ENCODE measurements around the gene ENKD1. TPM values are rescaled to one million over a fixed set of nuclear protein-coding genes. Genes with fewer than 3 reads are reported as not detected.

The ENKD1 gene
- total and polyA plus RNA-seq, 2 of the 13 experiments (the other 11 are each of a cell fraction or from before 2014, with no cell fraction given): 10.8 to 20.8 TPM

- no TSS peak for BruUV-seq (replicated peaks)
- Histone ChIP-seq H3K27me3 (ENCODE audit: control insufficient read depth in 1 of 2, insufficient read depth in 2 of 2, low read length in 2 of 2) (no peaks in the 10 kb centered on the region), H3K79me2 (ENCODE audit: insufficient read depth, low read length) (no peaks in the 10 kb centered on the region), H3K9me3 (ENCODE audit: low read length) (no peaks in the 10 kb centered on the region), H3K36me3 (replicated peaks in 1 of 2; ENCODE audit: control insufficient read depth in 1 of 2, insufficient read depth in 2 of 2, low read length in 2 of 2) (peaks cover 2 to 8% of the 10 kb centered on the region in 2 experiments; a peak in 4 of 5 replicates), H3K9ac (ENCODE audit: insufficient read depth, low read depth, low read length) (no peak overlapping the region), H3K4me1 (ENCODE audit: insufficient read depth, low read length) (0 out of 2 replicates have a peak, but pooled peaks cover 5% of the 10 kb centered on the region), H2AFZ (ENCODE audit: low read length) (no peak overlapping the region), H3K27ac (ENCODE audit: extremely low read length, insufficient read depth, low read length) (no peak overlapping the region), H4K20me1 (ENCODE audit: insufficient read depth, low read length) (no peaks in the 10 kb centered on the region), H3K4me3 (replicated peaks in 1 of 3; ENCODE audit: insufficient read depth in 1 of 3, low read depth in 2 of 3, low read length in 3 of 3) (no peak overlapping the region), H3K4me2 (ENCODE audit: low read depth, low read length) (no peak overlapping the region)
- DNase-seq (ENCODE audit: low spot score) (no peak), FAIRE-seq (no peak), ATAC-seq (no peak)
- in situ Hi-C loops (cut with HindIII; ENCODE audit: extremely low pct_ligation_motif_present, low pct_unique_long_range_greater_than_20kb): no loop called here
- ChIA-PET CTCF (ENCODE audit: low intra/inter-chr PET ratio, low total read pairs) (no interaction called here), POLR2A (no interaction called here)
- intact Hi-C loops (cut with micrococcal nuclease; ENCODE audit: unreplicated experiment): no loop called here
- no peak for TF ChIP-seq BCL6 (CRISPR knock-in tag; IDR thresholded peaks at IDR 0.05)
- no peak for TF ChIP-seq MAFK (conservative IDR thresholded peaks at IDR 0.05 in 1 of 2, IDR thresholded peaks at IDR 0.05 in 1 of 2; ENCODE audit: low read length in 2 of 2)
- TF ChIP-seq ZNF121 (CRISPR knock-in tag; IDR thresholded peaks at IDR 0.05): peak; percentile 70; the same call in 1 of the 2 replicates
- TF ChIP-seq ZBTB39 (CRISPR knock-in tag; IDR thresholded peaks at IDR 0.05): no peak
- no peak for TF ChIP-seq RARG (CRISPR knock-in tag; IDR thresholded peaks at IDR 0.05; ENCODE audit: low read depth)
- no peak for TF ChIP-seq ZNF232 (CRISPR knock-in tag; IDR thresholded peaks at IDR 0.05; ENCODE audit: borderline replicate concordance)
- over 99% methylated on average over 7 of the region's 7 CpGs for WGBS (ENCODE audit: low lambda C conversion rate)
Observed at GRCh38 chr16:67675999-67676398, 9.4 kb upstream of the ENKD1 start.

- H3K79me2 ChIP-seq (ENCODE audit: insufficient read depth, low read length): no peaks in the 10 kb centered on the region
- in situ Hi-C loops (cut with HindIII; ENCODE audit: extremely low pct_ligation_motif_present, low pct_unique_long_range_greater_than_20kb) (no loop called here), intact Hi-C loops (cut with micrococcal nuclease; ENCODE audit: unreplicated experiment) (no loop called here)
- ATAC-seq (no peak), DNase-seq (ENCODE audit: low spot score) (no peak), FAIRE-seq (no peak)
- H4K20me1 ChIP-seq (ENCODE audit: insufficient read depth, low read length): no peaks in the 10 kb centered on the region
- no peak overlapping the region for H3K4me2 ChIP-seq (ENCODE audit: low read depth, low read length)
- no peaks in the 10 kb centered on the region for H3K27me3 ChIP-seq (ENCODE audit: control insufficient read depth in 1 of 2, insufficient read depth in 2 of 2, low read length in 2 of 2)
- no peak overlapping the region for H3K27ac ChIP-seq (ENCODE audit: extremely low read length, insufficient read depth, low read length)
- H3K4me3 ChIP-seq (replicated peaks in 1 of 3; ENCODE audit: insufficient read depth in 1 of 3, low read depth in 2 of 3, low read length in 3 of 3): no peak overlapping the region
- WGBS (ENCODE audit: low lambda C conversion rate): 98% methylated on average over 7 of the region's 17 CpGs
- no peak overlapping the region for H2AFZ ChIP-seq (ENCODE audit: low read length)
- peaks cover 0 to 8% of the 10 kb centered on the region in 2 experiments; a peak in 2 of 5 replicates for H3K36me3 ChIP-seq (replicated peaks in 1 of 2; ENCODE audit: control insufficient read depth in 1 of 2, insufficient read depth in 2 of 2, low read length in 2 of 2)
- CTCF ChIA-PET (ENCODE audit: low intra/inter-chr PET ratio, low total read pairs): no interaction called here
- no peaks in the 10 kb centered on the region for H3K9me3 ChIP-seq (ENCODE audit: low read length)
- H3K9ac ChIP-seq (ENCODE audit: insufficient read depth, low read depth, low read length): no peak overlapping the region
- POLR2A ChIA-PET: no interaction called here
- H3K4me1 ChIP-seq (ENCODE audit: insufficient read depth, low read length): 0 out of 2 replicates have a peak, but pooled peaks cover 5% of the 10 kb centered on the region
- BruUV-seq (replicated peaks): no TSS peak
- no peak for TF ChIP-seq ZNF770 (CRISPR knock-in tag; IDR thresholded peaks at IDR 0.05)
- TF ChIP-seq ZNF296 (CRISPR knock-in tag; conservative IDR thresholded peaks at IDR 0.05): no peak
- no peak for TF ChIP-seq REXO4 (CRISPR knock-in tag; IDR thresholded peaks at IDR 0.05; ENCODE audit: borderline replicate concordance)
- no peak for TF ChIP-seq TIGD3 (CRISPR knock-in tag; IDR thresholded peaks at IDR 0.05; ENCODE audit: borderline replicate concordance)
- no peak for TF ChIP-seq ZNF33A (CRISPR knock-in tag; IDR thresholded peaks at IDR 0.05; ENCODE audit: borderline replicate concordance)
Observed at GRCh38 chr16:67675579-67675935, 9.0 kb upstream of the ENKD1 start.

Measured in HepG2 (cell line).